Thyroid gland (tissue), 4 donors: ENCODE measurements around the gene IDH3G. TPM values are rescaled to one million over a fixed set of nuclear protein-coding genes. Genes with fewer than 3 reads are reported as not detected.

Experiments used
- DNase-seq, 2 donors: peaks; one replicate each; pipeline ENCODE4 v3.0.0-alpha.2; 2019
- H3K27ac ChIP-seq, 3 donors: fragments of 200-600 bp; sonication (generic); 1 replicate in 2 of 3; 2 replicates in 1 of 3; pipeline ENCODE4 v1.5.1; 2016 to 2019; ENCODE audit warnings: mild to moderate bottlenecking in 1 of 3, moderate library complexity in 1 of 3
- H3K27me3 ChIP-seq: fragments of 200-600 bp; sonication (generic); one replicate; pipeline ENCODE4 v1.5.1; 2019
- H3K36me3 ChIP-seq, 2 donors: fragments of 200-600 bp; sonication (generic); one replicate each; pipeline ENCODE4 v1.5.1; 2016 to 2019
- H3K4me1 ChIP-seq, 2 donors: fragments of 200-600 bp; sonication (generic); one replicate each; pipeline ENCODE4 v1.5.1; 2017 to 2019
- H3K4me3 ChIP-seq, 3 donors: fragments of 200-600 bp; sonication (generic); replicated peaks in 1 of 3; 1 replicate in 2 of 3; 2 replicates in 1 of 3; pipeline ENCODE4 v1.5.1; 2016; ENCODE audit warnings: mild to moderate bottlenecking in 1 of 3
- H3K9me3 ChIP-seq: fragments of 200-600 bp; sonication (generic); one replicate; pipeline ENCODE4 v1.5.1; 2017
- POLR2A ChIP-seq, 2 donors: fragments of 450-650 bp; IDR thresholded peaks; one replicate each; pipeline ENCODE4 v1.6.1; 2017; ENCODE audit warnings: antibody characterized with exemption in 2 of 2, mild to moderate bottlenecking in 2 of 2, moderate library complexity in 1 of 2
- WGBS, 2 donors: methylation state at CpG; one replicate each; pipeline ENCODE4 v1.1.5; 2017; 5-methylcytosine and 5-hydroxymethylcytosine counted together
- intact Hi-C: fragments of 100-400 bp; cut with DNase I; formaldehyde crosslinking; loops from one replicate; pipeline ENCODE4 v1.15.1; 2023
- total RNA-seq, 4 donors: library from RNA; depleted of rRNA; stranded (reverse); fragments of >200 nt; gene quantifications; one replicate each; pipeline ENCODE4 v1.2.3, GENCODE V29; 2016
- TF ChIP-seq, protein P1 (sequence below), 6 experiments: fragments of 200-600 bp in 3 of 6; fragments of 450-650 bp in 3 of 6; sonication (generic) in 3 of 6; IDR thresholded peaks; one replicate each; pipeline ENCODE4 v1.5.1; 2016 to 2019; ENCODE audit warnings: antibody characterized with exemption in 6 of 6, mild to moderate bottlenecking in 2 of 6, inconsistent platforms in 1 of 6, moderate library complexity in 1 of 6

IDH3G gene
- total RNA-seq, 4 donors from 2014 or later = 77.7 to 148 (median 115) TPM

DNA sequence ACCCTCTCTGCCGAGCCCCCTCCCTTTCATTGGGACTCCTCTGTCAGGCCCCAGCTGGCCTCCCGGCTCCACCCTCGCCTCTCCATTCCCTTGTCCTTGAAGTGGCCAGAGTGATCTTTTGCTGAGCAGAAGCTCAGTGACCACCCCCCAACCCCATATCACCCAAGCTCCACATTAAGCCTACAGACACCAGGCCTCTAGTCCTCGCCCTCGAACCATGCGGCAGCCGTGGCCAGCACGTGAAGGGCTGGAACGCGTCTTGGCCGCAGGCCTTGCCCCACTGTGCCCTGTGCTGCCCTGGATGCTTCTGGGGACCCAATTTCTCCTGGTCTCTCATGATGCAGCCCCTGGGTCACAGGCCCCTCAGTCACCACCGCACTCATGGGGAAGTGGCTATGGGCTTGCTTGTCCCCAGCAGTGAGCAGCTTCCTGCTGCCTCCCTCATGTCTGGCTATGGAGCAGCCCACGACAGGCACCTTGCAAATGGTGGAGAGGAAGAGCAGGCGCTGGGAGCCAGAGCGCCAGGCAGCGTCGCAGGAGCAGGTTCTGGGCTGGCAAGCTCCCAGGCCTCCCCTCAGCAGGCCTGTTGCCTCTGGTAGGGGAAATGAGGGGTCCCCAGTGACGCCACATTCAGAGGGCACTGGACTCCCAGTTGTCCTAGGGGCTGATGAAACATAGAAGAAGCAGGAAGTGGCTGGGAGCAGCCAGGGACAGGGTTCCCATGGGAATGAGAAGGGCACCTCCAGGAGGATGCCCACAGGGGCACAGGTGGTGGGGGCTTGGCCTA is 14.1 kb downstream of the IDH3G start:
- intact Hi-C loops = no loop called here
- Histone ChIP-seq H3K4me1 (no peaks in the 10 kb centered on the region), H3K36me3 (no peaks in the 10 kb centered on the region), H3K27me3 (no peaks in the 10 kb centered on the region), H3K27ac (no peak overlapping the region), H3K4me3 (no peak overlapping the region), H3K9me3 (no peaks in the 10 kb centered on the region)
- TF ChIP-seq POLR2A (IDR thresholded peaks at IDR 0.05) = no peak
- TF ChIP-seq, protein P1, sequence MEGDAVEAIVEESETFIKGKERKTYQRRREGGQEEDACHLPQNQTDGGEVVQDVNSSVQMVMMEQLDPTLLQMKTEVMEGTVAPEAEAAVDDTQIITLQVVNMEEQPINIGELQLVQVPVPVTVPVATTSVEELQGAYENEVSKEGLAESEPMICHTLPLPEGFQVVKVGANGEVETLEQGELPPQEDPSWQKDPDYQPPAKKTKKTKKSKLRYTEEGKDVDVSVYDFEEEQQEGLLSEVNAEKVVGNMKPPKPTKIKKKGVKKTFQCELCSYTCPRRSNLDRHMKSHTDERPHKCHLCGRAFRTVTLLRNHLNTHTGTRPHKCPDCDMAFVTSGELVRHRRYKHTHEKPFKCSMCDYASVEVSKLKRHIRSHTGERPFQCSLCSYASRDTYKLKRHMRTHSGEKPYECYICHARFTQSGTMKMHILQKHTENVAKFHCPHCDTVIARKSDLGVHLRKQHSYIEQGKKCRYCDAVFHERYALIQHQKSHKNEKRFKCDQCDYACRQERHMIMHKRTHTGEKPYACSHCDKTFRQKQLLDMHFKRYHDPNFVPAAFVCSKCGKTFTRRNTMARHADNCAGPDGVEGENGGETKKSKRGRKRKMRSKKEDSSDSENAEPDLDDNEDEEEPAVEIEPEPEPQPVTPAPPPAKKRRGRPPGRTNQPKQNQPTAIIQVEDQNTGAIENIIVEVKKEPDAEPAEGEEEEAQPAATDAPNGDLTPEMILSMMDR (IDR thresholded peaks at IDR 0.05) = no peak
- WGBS, 2 donors = 45 to 76% methylated on average over 2 to 13 of the region's 18 CpGs
- DNase-seq = no peak

DNA sequence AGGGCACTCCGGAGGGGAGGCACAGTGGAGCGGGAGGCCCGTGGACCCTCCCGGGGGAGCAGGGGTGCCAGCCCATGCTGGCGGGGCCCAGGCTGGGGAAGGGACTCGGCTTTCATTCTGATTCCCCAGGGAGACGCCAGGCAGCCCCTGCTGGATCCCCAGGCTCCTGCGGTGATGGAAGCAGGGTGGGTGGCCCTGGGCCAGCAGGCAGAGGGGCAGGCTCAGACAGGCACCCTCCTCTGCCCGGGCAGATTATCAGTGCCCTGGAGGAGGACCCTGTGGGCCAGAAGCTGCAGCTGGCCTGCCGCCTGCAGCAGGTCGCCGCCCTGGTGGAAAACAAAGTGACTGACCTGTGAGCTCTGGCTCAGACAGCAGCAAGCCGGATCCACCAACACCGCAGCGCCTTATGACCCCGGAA is 15.5 kb downstream of the IDH3G start:
- intact Hi-C loops = no loop called here
- TF ChIP-seq POLR2A (IDR thresholded peaks at IDR 0.05) = no peak
- TF ChIP-seq, protein P1 (IDR thresholded peaks at IDR 0.05) = no peak
- no peaks in the 10 kb centered on the region for H3K27me3 ChIP-seq
- H3K4me3 ChIP-seq = no peak overlapping the region
- H3K9me3 ChIP-seq = no peaks in the 10 kb centered on the region
- no peaks in the 10 kb centered on the region for H3K4me1 ChIP-seq
- 67% methylated on average over 2 to 3 of the region's 16 CpGs for WGBS, 2 donors
- no peak for DNase-seq
- H3K36me3 ChIP-seq = no peaks in the 10 kb centered on the region
- H3K27ac ChIP-seq = no peak overlapping the region

DNA sequence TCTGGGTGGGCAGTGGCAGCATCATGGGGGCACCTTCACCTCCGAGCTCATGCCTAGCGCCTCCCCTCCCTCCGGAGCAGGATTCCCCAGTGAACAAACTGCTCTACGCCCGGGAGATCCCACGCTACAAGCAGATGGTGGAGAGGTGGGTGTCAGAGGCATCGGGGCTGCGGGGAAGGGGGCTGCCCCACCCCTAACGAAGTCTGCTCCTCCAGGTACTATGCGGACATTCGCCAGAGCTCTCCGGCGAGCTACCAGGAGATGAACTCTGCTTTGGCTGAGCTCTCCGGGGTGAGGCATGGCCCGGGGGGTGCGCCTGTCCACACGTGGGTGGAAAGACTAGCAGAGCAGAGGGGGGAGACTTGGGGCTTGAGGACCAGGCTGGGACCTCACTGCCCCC is 16.0 kb downstream of the IDH3G start:
- intact Hi-C loops = no loop called here
- Histone ChIP-seq H3K9me3 (no peaks in the 10 kb centered on the region), H3K27me3 (no peaks in the 10 kb centered on the region), H3K4me3 (no peak overlapping the region), H3K36me3 (no peaks in the 10 kb centered on the region), H3K4me1 (no peaks in the 10 kb centered on the region), H3K27ac (no peak overlapping the region)
- no peak for DNase-seq
- TF ChIP-seq, protein P1 (IDR thresholded peaks at IDR 0.05) = no peak
- no peak for TF ChIP-seq POLR2A (IDR thresholded peaks at IDR 0.05)
- 80% methylated on average over 2 of the region's 17 CpGs; no CpG with 5 or more reads in 1 of the 2 donors for WGBS, 2 donors

DNA sequence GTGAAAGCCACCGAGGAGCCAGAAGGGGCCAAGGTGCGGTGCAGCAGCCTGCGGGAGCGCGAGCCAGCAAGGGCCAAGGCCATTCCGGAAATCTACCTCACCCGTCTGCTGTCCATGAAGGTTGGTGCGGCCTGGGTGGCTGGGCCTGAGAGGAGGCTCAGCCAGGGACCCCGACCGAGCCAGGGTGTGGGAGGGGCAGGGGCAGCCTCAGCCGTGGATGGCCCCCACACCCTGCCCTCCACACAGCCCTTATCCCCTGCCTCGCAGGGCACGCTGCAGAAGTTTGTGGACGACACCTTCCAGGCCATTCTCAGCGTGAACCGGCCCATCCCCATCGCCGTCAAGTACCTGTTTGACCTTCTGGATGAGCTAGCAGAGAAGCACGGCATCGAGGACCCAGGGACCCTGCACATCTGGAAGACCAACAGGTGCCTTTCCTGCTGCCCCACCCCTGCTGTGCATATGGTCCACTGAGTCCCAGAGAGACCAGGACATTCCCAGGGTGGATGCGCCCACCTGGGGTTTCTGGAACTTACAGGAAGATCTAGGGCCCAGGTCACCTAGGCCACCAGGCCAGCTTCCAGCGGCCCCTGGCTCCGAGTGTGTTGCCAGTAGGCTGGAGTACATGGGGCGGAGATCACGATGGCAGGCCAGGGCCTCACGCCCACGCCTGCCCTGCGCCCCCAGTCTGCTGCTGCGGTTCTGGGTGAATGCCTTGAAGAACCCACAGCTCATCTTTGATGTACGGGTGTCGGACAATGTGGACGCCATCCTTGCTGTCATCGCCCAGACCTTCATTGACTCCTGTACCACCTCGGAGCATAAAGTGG is 16.7 kb downstream of the IDH3G start:
- H3K4me1 ChIP-seq = no peaks in the 10 kb centered on the region
- H3K36me3 ChIP-seq = no peaks in the 10 kb centered on the region
- 77% methylated on average over 11 of the region's 34 CpGs; no CpG with 5 or more reads in 1 of the 2 donors for WGBS, 2 donors
- no peak overlapping the region for H3K27ac ChIP-seq
- no peak for DNase-seq
- intact Hi-C loops = no loop called here
- no peaks in the 10 kb centered on the region for H3K9me3 ChIP-seq
- TF ChIP-seq, protein P1 (IDR thresholded peaks at IDR 0.05) = no peak
- no peak for TF ChIP-seq POLR2A (IDR thresholded peaks at IDR 0.05)
- H3K4me3 ChIP-seq = no peak overlapping the region
- H3K27me3 ChIP-seq = no peaks in the 10 kb centered on the region

DNA sequence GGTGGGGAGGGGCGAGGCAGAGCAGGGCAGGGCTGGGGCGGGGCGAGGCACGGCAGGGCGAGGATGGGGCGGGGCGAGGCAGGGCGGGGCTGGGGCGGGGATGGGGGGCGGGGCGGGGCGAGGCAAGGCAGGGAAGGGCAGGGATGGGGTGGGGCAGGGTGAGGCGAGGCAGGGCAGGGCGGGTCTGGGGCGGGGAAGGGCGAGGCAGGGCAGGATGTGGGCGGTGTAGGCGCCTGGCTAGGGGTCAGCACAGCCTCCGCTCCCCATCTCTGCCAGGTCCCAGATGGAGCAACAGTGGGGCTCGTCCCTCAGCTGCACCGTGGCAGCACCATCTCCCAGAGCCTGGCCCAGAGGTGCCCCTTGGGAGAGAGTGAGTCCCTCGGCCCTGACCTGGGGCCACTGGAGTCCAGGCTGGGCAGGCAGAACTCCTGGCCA is 17.5 kb downstream of the IDH3G start:
- Histone ChIP-seq H3K27me3 (no peaks in the 10 kb centered on the region), H3K27ac (no peak overlapping the region), H3K9me3 (no peaks in the 10 kb centered on the region), H3K4me1 (no peaks in the 10 kb centered on the region), H3K36me3 (no peaks in the 10 kb centered on the region), H3K4me3 (no peak overlapping the region)
- 63 to 80% methylated on average over 2 to 4 of the region's 22 CpGs for WGBS, 2 donors
- DNase-seq = no peak
- no peak for TF ChIP-seq POLR2A (IDR thresholded peaks at IDR 0.05)
- TF ChIP-seq, protein P1 (IDR thresholded peaks at IDR 0.05) = no peak
- intact Hi-C loops = no loop called here
